Measurements from ENCODE around the gene CCDC6. TPM values are rescaled to one million over a fixed set of nuclear protein-coding genes. Genes with fewer than 3 reads are reported as not detected.

Gene CCDC6
- total and polyA plus RNA-seq, 9 of the 15 experiments (the other 6 are each of a cell fraction or from before 2014, with no cell fraction given) = 10.4 to 41.0 (median 20.9) TPM

DNA sequence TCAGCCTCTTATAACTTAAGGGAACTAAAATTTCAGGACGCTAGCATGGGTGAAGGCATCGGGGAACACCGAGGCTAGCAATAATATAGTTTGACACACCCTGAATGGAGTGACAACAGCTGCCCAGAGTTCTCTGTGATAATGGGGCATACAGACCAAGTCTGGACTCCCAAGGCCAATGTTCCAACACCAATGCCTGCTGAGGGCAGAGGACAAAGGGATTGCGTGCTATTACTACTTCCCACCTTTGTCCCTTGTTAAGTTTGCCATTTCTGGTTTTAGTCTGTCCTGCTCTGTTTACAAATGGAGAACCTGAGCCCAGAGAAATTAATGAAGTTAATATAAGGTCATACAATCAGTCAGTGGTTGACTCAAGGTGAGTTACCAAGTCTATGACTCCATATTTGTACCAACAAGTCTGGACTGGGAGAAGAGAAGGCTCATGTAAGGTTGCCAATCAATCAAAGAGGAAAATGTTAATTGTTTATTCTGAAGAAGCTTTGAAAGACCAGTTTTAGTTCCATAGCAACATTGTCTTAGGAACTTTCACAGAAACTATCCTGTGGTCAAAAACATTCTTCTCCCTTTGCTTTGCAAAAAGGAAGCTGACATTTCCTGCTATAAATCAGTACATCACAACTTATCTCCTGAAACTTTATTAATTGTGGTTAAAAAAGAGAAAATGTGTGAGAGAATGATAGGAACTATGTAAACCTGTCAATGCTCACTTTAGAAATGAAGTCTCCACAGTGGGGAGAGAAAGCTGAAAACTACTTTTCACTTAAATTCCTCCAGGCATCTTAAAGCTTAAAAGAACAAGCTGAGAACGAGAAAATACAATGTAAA lies 74.5 kb downstream of the CCDC6 start (continued):
- TF ChIP-seq MAZ (CRISPR knock-in tag; conservative IDR thresholded peaks at IDR 0.05 in 1 of 2, IDR thresholded peaks at IDR 0.05 in 1 of 2) = peak in 1 of 2 experiments; percentile 52; a peak in 1 of 4 replicates
- TF ChIP-seq, protein P1, sequence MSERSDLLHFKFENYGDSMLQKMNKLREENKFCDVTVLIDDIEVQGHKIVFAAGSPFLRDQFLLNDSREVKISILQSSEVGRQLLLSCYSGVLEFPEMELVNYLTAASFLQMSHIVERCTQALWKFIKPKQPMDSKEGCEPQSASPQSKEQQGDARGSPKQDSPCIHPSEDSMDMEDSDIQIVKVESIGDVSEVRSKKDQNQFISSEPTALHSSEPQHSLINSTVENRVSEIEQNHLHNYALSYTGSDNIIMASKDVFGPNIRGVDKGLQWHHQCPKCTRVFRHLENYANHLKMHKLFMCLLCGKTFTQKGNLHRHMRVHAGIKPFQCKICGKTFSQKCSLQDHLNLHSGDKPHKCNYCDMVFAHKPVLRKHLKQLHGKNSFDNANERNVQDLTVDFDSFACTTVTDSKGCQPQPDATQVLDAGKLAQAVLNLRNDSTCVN (CRISPR knock-in tag; IDR thresholded peaks at IDR 0.05) = no peak
- peak; percentile 25; the same call in 1 of the 2 replicates for TF ChIP-seq LEF1 (IDR thresholded peaks at IDR 0.05)
- 0 out of 2 replicates have a peak, but pooled peaks have one; percentile 19 for TF ChIP-seq ZBTB17 (CRISPR knock-in tag; IDR thresholded peaks at IDR 0.05)
- 0 out of 2 replicates have a peak, but pooled peaks have one; percentile 45 for TF ChIP-seq ZNF644 (tag; IDR thresholded peaks at IDR 0.05; ENCODE audit: low read depth)
- TF ChIP-seq MEIS2 (IDR thresholded peaks at IDR 0.05; ENCODE audit: partially characterized antibody) = peak; percentile 97
- TF ChIP-seq, protein P2, sequence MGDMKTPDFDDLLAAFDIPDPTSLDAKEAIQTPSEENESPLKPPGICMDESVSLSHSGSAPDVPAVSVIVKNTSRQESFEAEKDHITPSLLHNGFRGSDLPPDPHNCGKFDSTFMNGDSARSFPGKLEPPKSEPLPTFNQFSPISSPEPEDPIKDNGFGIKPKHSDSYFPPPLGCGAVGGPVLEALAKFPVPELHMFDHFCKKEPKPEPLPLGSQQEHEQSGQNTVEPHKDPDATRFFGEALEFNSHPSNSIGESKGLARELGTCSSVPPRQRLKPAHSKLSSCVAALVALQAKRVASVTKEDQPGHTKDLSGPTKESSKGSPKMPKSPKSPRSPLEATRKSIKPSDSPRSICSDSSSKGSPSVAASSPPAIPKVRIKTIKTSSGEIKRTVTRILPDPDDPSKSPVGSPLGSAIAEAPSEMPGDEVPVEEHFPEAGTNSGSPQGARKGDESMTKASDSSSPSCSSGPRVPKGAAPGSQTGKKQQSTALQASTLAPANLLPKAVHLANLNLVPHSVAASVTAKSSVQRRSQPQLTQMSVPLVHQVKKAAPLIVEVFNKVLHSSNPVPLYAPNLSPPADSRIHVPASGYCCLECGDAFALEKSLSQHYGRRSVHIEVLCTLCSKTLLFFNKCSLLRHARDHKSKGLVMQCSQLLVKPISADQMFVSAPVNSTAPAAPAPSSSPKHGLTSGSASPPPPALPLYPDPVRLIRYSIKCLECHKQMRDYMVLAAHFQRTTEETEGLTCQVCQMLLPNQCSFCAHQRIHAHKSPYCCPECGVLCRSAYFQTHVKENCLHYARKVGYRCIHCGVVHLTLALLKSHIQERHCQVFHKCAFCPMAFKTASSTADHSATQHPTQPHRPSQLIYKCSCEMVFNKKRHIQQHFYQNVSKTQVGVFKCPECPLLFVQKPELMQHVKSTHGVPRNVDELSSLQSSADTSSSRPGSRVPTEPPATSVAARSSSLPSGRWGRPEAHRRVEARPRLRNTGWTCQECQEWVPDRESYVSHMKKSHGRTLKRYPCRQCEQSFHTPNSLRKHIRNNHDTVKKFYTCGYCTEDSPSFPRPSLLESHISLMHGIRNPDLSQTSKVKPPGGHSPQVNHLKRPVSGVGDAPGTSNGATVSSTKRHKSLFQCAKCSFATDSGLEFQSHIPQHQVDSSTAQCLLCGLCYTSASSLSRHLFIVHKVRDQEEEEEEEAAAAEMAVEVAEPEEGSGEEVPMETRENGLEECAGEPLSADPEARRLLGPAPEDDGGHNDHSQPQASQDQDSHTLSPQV (IDR thresholded peaks at IDR 0.05) = no peak
- no peak for TF ChIP-seq DMBX1 (CRISPR knock-in tag; IDR thresholded peaks at IDR 0.05; ENCODE audit: borderline replicate concordance)
- no peak for TF ChIP-seq ZNF143 (CRISPR knock-in tag; IDR thresholded peaks at IDR 0.05)
- 0 out of 2 replicates have a peak, but pooled peaks have one; percentile 57 for TF ChIP-seq HMG20A (CRISPR knock-in tag; conservative IDR thresholded peaks at IDR 0.05)
- TF ChIP-seq KLF10 (CRISPR knock-in tag; IDR thresholded peaks at IDR 0.05) = no peak
- TF ChIP-seq NCOA6 (IDR thresholded peaks at IDR 0.05) = no peak
- TF ChIP-seq ZNF77 (CRISPR knock-in tag; IDR thresholded peaks at IDR 0.05) = no peak
- peak; percentile 63 for TF ChIP-seq ETV1 (tag; conservative IDR thresholded peaks at IDR 0.05; ENCODE audit: low read depth)
- TF ChIP-seq, protein P3, sequence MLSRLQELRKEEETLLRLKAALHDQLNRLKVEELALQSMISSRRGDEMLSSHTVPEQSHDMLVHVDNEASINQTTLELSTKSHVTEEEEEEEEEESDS (CRISPR knock-in tag; IDR thresholded peaks at IDR 0.05) = no peak
- peak; percentile 37; the same call in 1 of the 2 replicates for TF ChIP-seq KLF6 (CRISPR knock-in tag; IDR thresholded peaks at IDR 0.05; ENCODE audit: borderline replicate concordance)
- no peak for TF ChIP-seq ZBTB7A (IDR thresholded peaks at IDR 0.05; ENCODE audit: borderline replicate concordance, control insufficient read depth, low read depth, low read length)
- TF ChIP-seq CBFA2T3 (IDR thresholded peaks at IDR 0.05) = peak; percentile 39; the same call in 1 of the 2 replicates
- TF ChIP-seq FOXA3 (CRISPR knock-in tag; conservative IDR thresholded peaks at IDR 0.05 in 1 of 2, IDR thresholded peaks at IDR 0.05 in 1 of 2) = peak in 1 of 2 experiments; percentile 82; a peak in 2 of 4 replicates
- TF ChIP-seq ZNF253 (CRISPR knock-in tag; conservative IDR thresholded peaks at IDR 0.05) = no peak
- no peak for TF ChIP-seq RFX1 (IDR thresholded peaks at IDR 0.05)
